SU-DHL-6 (cell line): ENCODE results near the gene UCHL5.

ENCODE experiments used
- H2AFZ ChIP-seq: fragments of 200-600 bp; sonication (generic); 2 replicates; pipeline ENCODE4 v1.6.1; 2014; ENCODE audit warnings: low read depth, mild to moderate bottlenecking, moderate library complexity, mixed read lengths, antibody characterized with exemption, low read length; ENCODE audit not compliant: severe bottlenecking
- H3F3A ChIP-seq: fragments of 200-600 bp; shearing (Covaris generic); 2 replicates; pipeline ENCODE4 v1.6.0; 2016; ENCODE audit warnings: antibody characterized with exemption, mild to moderate bottlenecking; ENCODE audit not compliant: insufficient read depth
- H3K27ac ChIP-seq: fragments of 200-600 bp; sonication (generic); 2 replicates; pipeline ENCODE4 v1.5.1; 2016; ENCODE audit warnings: low read depth, mild to moderate bottlenecking, low read length, moderate library complexity, mixed read lengths
- H3K27me3 ChIP-seq: fragments of 200-600 bp; sonication (generic), shearing (Covaris generic); 2 replicates; pipeline ENCODE4 v1.6.0; 2014; ENCODE audit warnings: mild to moderate bottlenecking, low read length
- H3K36me3 ChIP-seq: fragments of 200-600 bp; sonication (generic); 2 replicates; pipeline ENCODE4 v1.6.1; 2014; ENCODE audit warnings: mild to moderate bottlenecking, low read length, mixed read lengths
- H3K4me2 ChIP-seq: fragments of 300-600, 200-600 bp; shearing (Covaris generic), sonication (generic); 2 replicates; pipeline ENCODE4 v1.6.0; 2014; ENCODE audit warnings: low read length, low read depth, mild to moderate bottlenecking; ENCODE audit not compliant: poor library complexity, severe bottlenecking
- H3K4me3 ChIP-seq: fragments of 200-600 bp; sonication (generic); 2 replicates; pipeline ENCODE4 v1.5.1; 2014; ENCODE audit warnings: antibody characterized with exemption, low read length, mild to moderate bottlenecking, mixed read lengths; ENCODE audit not compliant: insufficient read depth, poor library complexity, severe bottlenecking
- H3K79me2 ChIP-seq: fragments of 200-600 bp; sonication (generic); 2 replicates; pipeline ENCODE4 v1.6.1; 2014; ENCODE audit warnings: mild to moderate bottlenecking, low read length, moderate library complexity; ENCODE audit not compliant: insufficient read depth
- H3K9ac ChIP-seq: fragments of 200-600 bp; sonication (generic); 2 replicates; pipeline ENCODE4 v1.7.0; 2014; ENCODE audit warnings: mild to moderate bottlenecking, low read length
- H3K9me2 ChIP-seq: fragments of 200-600 bp; sonication (generic); replicated peaks from 2 replicates; pipeline ENCODE4 v1.6.1; 2014; ENCODE audit warnings: low read length; ENCODE audit not compliant: insufficient read depth
- H3K9me3 ChIP-seq: fragments of 200-600 bp; sonication (generic); 2 replicates; pipeline ENCODE4 v1.6.1; 2014; ENCODE audit warnings: low read length, mixed read lengths; ENCODE audit not compliant: insufficient read depth
- H4K20me1 ChIP-seq: fragments of 200-600 bp; sonication (generic); 2 replicates; pipeline ENCODE4 v1.6.1; 2014; ENCODE audit warnings: low read depth, mild to moderate bottlenecking, antibody characterized with exemption, low read length, moderate library complexity, mixed read lengths
- CTCF ChIP-seq: fragments of 200-600 bp; sonication (generic); IDR thresholded peaks from one replicate; pipeline ENCODE4 v1.5.1; 2017; ENCODE audit warnings: antibody characterized with exemption, mild to moderate bottlenecking, low read length, moderate library complexity; ENCODE audit not compliant: insufficient read depth, poor library complexity, severe bottlenecking
- EZH2phosphoT487 ChIP-seq: fragments of 200-600 bp; sonication (generic), shearing (Covaris generic); conservative IDR thresholded peaks from 2 replicates; pipeline ENCODE4 v1.6.1; 2018; ENCODE audit warnings: mild to moderate bottlenecking, antibody characterized with exemption, low read length, moderate library complexity, mixed read lengths

Gene UCHL5

DNA sequence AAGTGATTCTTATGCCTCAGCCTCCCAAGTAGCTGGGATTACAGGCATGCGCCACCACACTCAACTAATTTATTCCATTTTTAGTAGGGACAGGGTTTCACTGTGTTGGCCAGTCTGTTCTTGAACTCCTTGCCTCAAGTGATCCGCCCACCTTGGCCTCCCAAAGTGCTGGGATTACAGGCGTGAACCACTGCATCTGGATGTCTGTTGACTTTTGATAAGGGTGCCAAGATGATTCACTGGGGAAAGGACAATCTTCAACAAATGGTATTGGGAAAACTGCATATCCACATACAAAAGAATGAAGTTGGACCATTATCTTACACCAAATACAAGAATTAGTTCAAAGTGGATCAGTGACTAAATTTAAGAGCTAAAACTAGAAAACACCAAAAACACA lies 20.0 kb upstream of the UCHL5 start:
- H3K36me3 ChIP-seq = peaks cover 67% of the 10 kb centered on the region
- no peaks in the 10 kb centered on the region for H4K20me1 ChIP-seq
- no peaks in the 10 kb centered on the region for H3F3A ChIP-seq
- H3K9me3 ChIP-seq = no peaks in the 10 kb centered on the region
- peaks cover 12% of the 10 kb centered on the region; the same call in 1 of the 2 replicates for H3K79me2 ChIP-seq
- no peaks in the 10 kb centered on the region for H3K27me3 ChIP-seq
- no peak overlapping the region for H3K9ac ChIP-seq
- no peak overlapping the region for H3K4me3 ChIP-seq
- H3K4me2 ChIP-seq = no peak overlapping the region
- H2AFZ ChIP-seq = no peak overlapping the region
- no peak overlapping the region for H3K27ac ChIP-seq
- H3K9me2 ChIP-seq = no peaks in the 10 kb centered on the region
- no peak for TF ChIP-seq EZH2phosphoT487
- TF ChIP-seq CTCF = no peak

- 0 out of 2 replicates have a peak, but pooled peaks cover 3% of the 10 kb centered on the region for H3F3A ChIP-seq
- no peak overlapping the region for H3K4me3 ChIP-seq
- TF ChIP-seq CTCF (no peak), EZH2phosphoT487 (no peak)
- H3K27me3 ChIP-seq = no peaks in the 10 kb centered on the region
- H3K36me3 ChIP-seq = peaks cover 56% of the 10 kb centered on the region
- H3K9me3 ChIP-seq = no peaks in the 10 kb centered on the region
- H4K20me1 ChIP-seq = no peaks in the 10 kb centered on the region
- no peaks in the 10 kb centered on the region for H3K9me2 ChIP-seq
- H3K27ac ChIP-seq = no peak overlapping the region
- no peak overlapping the region for H3K9ac ChIP-seq
- peaks cover 17% of the 10 kb centered on the region for H3K79me2 ChIP-seq
- H3K4me2 ChIP-seq = no peak overlapping the region
- H2AFZ ChIP-seq = no peak overlapping the region
These were observed 18.8 kb upstream of the UCHL5 start for GRCh38 chr1:193077991-193078390.

DNA sequence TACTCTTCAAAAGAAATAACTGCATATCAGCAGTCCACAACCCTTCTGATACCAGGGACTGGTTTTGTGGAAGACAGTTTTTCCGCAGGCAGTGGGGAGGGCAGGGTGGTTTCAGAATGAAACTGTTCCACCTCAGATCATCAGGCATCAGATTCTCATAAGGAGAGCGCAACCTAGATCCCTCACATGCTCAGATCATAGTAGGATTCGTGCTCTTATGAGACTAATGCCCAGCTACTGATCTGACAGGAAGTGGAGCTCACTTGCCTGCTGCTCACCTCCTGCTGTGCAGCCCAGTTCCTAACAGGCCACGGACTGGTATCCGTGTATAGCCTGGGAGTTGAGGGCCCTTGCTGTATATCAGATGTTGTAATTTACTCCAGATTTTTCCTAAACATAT lies 11.8 kb upstream of the UCHL5 start:
- no peaks in the 10 kb centered on the region for H3K9me3 ChIP-seq
- no peaks in the 10 kb centered on the region for H3K9me2 ChIP-seq
- H3K27ac ChIP-seq = peak overlapping the region; percentile 55; the same call in 1 of the 2 replicates
- H3K4me2 ChIP-seq = peak overlapping the region; percentile 47
- TF ChIP-seq EZH2phosphoT487 (no peak), CTCF (no peak)
- H4K20me1 ChIP-seq = no peaks in the 10 kb centered on the region
- H3K36me3 ChIP-seq = no peaks in the 10 kb centered on the region; the same call in 1 of the 2 replicates
- H2AFZ ChIP-seq = no peak overlapping the region
- 0 out of 2 replicates have a peak, but pooled peaks cover 14% of the 10 kb centered on the region for H3F3A ChIP-seq
- H3K27me3 ChIP-seq = no peaks in the 10 kb centered on the region
- H3K79me2 ChIP-seq = peaks cover 61% of the 10 kb centered on the region
- H3K9ac ChIP-seq = no peak overlapping the region
- no peak overlapping the region for H3K4me3 ChIP-seq
